Jurkat, Clone E6-1 (cell line): ENCODE results near the gene RAB11FIP3.
"Not testable (repeated sequence)": the region's sequence is repeated elsewhere in the genome, so short reads cannot be mapped to it uniquely, and the experiment has no call there.

Source experiments
- DNase-seq: peaks from one replicate; pipeline ENCODE4 v3.0.0-alpha.2; 2011; ENCODE audit warnings: low read depth, low spot score
- H3K4me3 ChIP-seq: 2 replicates; pipeline ENCODE4 v1.5.1; 2011; ENCODE audit warnings: mild to moderate bottlenecking, low read length, control low read depth, moderate library complexity

Gene RAB11FIP3

GRCh38 chr16:476039-476438 is 50.6 kb downstream of the RAB11FIP3 start:
- H3K4me3 ChIP-seq: no peak overlapping the region
- DNase-seq: no peak

GRCh38 chr16:477301-478157 is 52.1 kb downstream of the RAB11FIP3 start:
- H3K4me3 ChIP-seq: no peak overlapping the region

GRCh38 chr16:478287-478686 is 52.8 kb downstream of the RAB11FIP3 start:
- not testable (repeated sequence) for DNase-seq, H3K4me3 ChIP-seq

More at GRCh38 chr16:477301-478157, 52.1 kb downstream of the RAB11FIP3 start:
- no peak for DNase-seq

GRCh38 chr16:482468-483185 is 57.2 kb downstream of the RAB11FIP3 start:
- H3K4me3 ChIP-seq: no peak overlapping the region
- no peak for DNase-seq

GRCh38 chr16:483341-484075 is 58.1 kb downstream of the RAB11FIP3 start:
- H3K4me3 ChIP-seq: no peak overlapping the region
- DNase-seq: no peak

- DNase-seq: no peak
Measured at GRCh38 chr16:489606-490005, 64.2 kb downstream of the RAB11FIP3 start.

GRCh38 chr16:490768-491167 is 65.3 kb downstream of the RAB11FIP3 start:
- no peak overlapping the region for H3K4me3 ChIP-seq
- no peak for DNase-seq

More at GRCh38 chr16:489606-490005, 64.2 kb downstream of the RAB11FIP3 start:
- no peak overlapping the region for H3K4me3 ChIP-seq

GRCh38 chr16:491220-491919 is 65.9 kb downstream of the RAB11FIP3 start:
- no peak for DNase-seq
- H3K4me3 ChIP-seq: no peak overlapping the region

GRCh38 chr16:492211-492875 is 66.9 kb downstream of the RAB11FIP3 start:
- H3K4me3 ChIP-seq: no peak overlapping the region
- DNase-seq: no peak

GRCh38 chr16:494676-495075 is 69.2 kb downstream of the RAB11FIP3 start:
- not testable (repeated sequence) for H3K4me3 ChIP-seq, DNase-seq

- peak; percentile 32 for DNase-seq
- no peak overlapping the region for H3K4me3 ChIP-seq
Measured at GRCh38 chr16:495127-495748, 69.8 kb downstream of the RAB11FIP3 start.

- no peak overlapping the region for H3K4me3 ChIP-seq
- no peak for DNase-seq
Measured at GRCh38 chr16:496097-496886, 70.8 kb downstream of the RAB11FIP3 start.

GRCh38 chr16:497258-497657 is 71.8 kb downstream of the RAB11FIP3 start:
- H3K4me3 ChIP-seq: no peak overlapping the region
- DNase-seq: no peak

GRCh38 chr16:499924-500323 is 74.5 kb downstream of the RAB11FIP3 start:
- no peak overlapping the region for H3K4me3 ChIP-seq
- DNase-seq: no peak

GRCh38 chr16:500709-501108 is 75.3 kb downstream of the RAB11FIP3 start:
- no peak overlapping the region for H3K4me3 ChIP-seq
- DNase-seq: no peak

- DNase-seq: no peak
- H3K4me3 ChIP-seq: no peak overlapping the region
Measured at GRCh38 chr16:502179-502943, 76.9 kb downstream of the RAB11FIP3 start.
